ENCODE measurements around the gene ZNF491.

ZNF491 gene

DNA sequence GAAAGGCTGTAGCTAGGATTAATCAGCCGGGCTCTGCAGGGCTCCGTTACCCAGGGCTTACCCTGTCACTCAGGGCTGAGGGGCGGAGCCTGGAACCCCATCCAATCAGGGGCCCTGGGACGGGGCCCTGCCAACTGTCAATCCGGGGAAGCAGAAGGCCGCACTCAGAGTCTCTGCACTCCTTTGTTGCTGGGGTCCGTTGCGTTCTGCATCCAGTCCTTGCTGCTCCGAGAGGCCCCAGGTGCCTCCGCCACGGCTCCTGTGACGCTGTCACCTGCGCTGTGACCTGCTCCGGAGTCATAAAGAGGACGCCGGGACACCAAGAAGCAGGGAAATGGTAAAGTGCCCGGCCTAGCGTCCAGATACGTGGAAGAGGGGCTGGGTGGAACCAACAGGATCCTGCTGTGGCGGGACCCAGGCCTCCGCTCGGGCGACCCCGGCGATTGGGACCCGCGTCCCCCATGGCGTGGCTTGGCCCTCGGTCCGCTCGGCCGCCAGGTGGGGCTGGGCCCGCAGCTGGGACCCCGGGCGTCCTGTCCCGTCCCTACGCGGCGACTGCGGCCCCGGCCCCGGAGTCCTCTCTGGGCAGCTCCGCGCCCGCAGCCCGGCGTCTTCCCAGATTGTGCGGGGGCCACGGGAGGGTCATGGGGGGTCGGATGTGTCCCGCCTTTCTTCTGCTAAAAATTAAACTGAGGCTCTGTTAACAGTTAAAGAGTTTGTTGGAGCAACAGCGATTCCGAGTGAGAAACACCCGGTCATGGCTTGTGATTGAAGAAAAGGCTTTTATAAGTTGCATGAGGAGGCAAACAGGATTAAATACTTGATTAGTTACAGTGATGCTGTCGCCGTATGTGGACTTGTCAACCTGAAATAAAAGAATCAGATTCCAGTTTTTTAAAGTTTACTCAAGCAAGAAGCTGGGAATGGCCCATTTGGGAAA, at the start of gene ZNF491:
ZNF491 (plus strand) TSS at position 133 of the 940 bp plus-strand sequence. CDS start 7,431 bp downstream, outside the sequence.
- no peaks in the 10 kb centered on the region for H3K36me3 ChIP-seq (ENCODE audit: control insufficient read depth, insufficient read depth, low read length)
- H3K4me3 ChIP-seq (replicated peaks; ENCODE audit: low read depth, low read length) = peak within 1 kb of the TSS; percentile 67
- TF ChIP-seq, protein P1, sequence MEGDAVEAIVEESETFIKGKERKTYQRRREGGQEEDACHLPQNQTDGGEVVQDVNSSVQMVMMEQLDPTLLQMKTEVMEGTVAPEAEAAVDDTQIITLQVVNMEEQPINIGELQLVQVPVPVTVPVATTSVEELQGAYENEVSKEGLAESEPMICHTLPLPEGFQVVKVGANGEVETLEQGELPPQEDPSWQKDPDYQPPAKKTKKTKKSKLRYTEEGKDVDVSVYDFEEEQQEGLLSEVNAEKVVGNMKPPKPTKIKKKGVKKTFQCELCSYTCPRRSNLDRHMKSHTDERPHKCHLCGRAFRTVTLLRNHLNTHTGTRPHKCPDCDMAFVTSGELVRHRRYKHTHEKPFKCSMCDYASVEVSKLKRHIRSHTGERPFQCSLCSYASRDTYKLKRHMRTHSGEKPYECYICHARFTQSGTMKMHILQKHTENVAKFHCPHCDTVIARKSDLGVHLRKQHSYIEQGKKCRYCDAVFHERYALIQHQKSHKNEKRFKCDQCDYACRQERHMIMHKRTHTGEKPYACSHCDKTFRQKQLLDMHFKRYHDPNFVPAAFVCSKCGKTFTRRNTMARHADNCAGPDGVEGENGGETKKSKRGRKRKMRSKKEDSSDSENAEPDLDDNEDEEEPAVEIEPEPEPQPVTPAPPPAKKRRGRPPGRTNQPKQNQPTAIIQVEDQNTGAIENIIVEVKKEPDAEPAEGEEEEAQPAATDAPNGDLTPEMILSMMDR (IDR thresholded peaks at IDR 0.05; ENCODE audit: insufficient read depth, low read length, poor library complexity, severe bottlenecking) = peak; percentile 19
- no peaks in the 10 kb centered on the region for H3K27me3 ChIP-seq (replicated peaks; ENCODE audit: control insufficient read depth, insufficient read depth, low read length)
- DNase-seq (ENCODE audit: extremely low read depth, insufficient read length) = peak; percentile 87

DNA sequence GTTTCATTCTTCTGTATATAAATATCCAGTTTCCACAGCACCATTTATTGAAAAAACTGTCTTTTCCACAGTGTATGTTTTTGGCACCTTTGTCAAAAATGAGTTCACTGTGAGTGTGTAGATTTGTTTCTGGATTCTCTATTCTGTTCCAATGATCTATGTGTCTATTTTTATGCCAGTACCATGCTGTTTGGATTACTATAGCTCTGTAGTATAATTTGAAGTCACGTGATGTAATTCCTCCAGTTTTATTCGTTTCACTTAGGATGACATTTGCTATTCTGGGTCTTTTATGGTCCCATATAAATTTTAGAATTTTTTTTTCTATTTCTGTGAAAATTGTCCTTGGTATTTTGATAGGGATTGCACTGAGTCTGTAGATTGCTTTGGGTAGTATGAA, 48.6 kb upstream of the ZNF491 start:
- Histone ChIP-seq H3K36me3 (ENCODE audit: control insufficient read depth, insufficient read depth, low read length) (no peaks in the 10 kb centered on the region), H3K4me3 (replicated peaks; ENCODE audit: low read depth, low read length) (no peak overlapping the region), H3K27me3 (replicated peaks; ENCODE audit: control insufficient read depth, insufficient read depth, low read length) (no peaks in the 10 kb centered on the region)
- no peak for DNase-seq (ENCODE audit: extremely low read depth, insufficient read length)
- TF ChIP-seq, protein P1 (IDR thresholded peaks at IDR 0.05; ENCODE audit: insufficient read depth, low read length, poor library complexity, severe bottlenecking) = no peak

DNA sequence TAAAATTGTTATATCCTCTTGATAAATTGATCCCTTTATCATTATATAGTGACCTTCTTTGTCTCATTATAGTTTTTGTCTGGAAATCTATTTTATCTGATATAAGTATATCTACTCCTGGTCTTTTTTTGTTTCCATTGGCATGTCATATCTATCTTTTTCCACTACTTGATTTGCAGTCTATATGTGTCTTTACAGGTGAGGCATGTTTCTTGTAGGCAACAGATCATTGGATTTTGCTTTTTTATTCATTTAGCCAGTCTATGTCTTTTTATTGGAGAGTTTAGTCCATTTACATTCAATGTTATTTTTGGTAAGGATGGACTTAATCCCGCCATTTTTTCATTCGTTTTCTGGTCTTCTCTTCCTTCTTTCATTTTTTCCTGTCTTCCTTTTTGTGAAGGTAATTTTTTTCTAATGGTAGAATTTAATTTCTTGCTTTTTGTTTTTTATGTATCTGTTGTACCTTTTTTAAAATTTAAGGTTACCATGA, 46.0 kb upstream of the ZNF491 start:
- Histone ChIP-seq H3K27me3 (replicated peaks; ENCODE audit: control insufficient read depth, insufficient read depth, low read length) (no peaks in the 10 kb centered on the region), H3K4me3 (replicated peaks; ENCODE audit: low read depth, low read length) (no peak overlapping the region), H3K36me3 (ENCODE audit: control insufficient read depth, insufficient read depth, low read length) (no peaks in the 10 kb centered on the region)
- DNase-seq (ENCODE audit: extremely low read depth, insufficient read length) = no peak
- TF ChIP-seq, protein P1 (IDR thresholded peaks at IDR 0.05; ENCODE audit: insufficient read depth, low read length, poor library complexity, severe bottlenecking) = no peak

DNA sequence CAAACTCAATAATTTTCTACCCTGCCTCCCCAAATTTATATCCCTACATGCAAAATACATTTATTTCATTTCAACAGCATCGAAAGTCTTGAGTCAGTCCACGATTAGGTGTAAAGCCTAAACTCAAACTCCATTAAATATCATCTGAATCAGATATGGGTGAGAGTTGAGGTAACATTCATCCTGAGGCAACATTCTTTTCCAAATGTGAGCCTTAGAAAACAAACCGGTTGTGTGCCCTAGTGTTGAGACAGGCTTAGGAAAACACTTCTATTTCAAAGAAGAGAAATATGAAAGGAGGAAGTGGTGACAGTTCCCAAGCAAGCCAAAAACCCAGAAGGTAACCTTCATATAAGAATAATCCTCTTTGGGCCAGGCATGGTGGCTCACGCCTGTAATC, 43.7 kb upstream of the ZNF491 start:
- DNase-seq (ENCODE audit: extremely low read depth, insufficient read length) = no peak
- no peak overlapping the region for H3K4me3 ChIP-seq (replicated peaks; ENCODE audit: low read depth, low read length)

DNA sequence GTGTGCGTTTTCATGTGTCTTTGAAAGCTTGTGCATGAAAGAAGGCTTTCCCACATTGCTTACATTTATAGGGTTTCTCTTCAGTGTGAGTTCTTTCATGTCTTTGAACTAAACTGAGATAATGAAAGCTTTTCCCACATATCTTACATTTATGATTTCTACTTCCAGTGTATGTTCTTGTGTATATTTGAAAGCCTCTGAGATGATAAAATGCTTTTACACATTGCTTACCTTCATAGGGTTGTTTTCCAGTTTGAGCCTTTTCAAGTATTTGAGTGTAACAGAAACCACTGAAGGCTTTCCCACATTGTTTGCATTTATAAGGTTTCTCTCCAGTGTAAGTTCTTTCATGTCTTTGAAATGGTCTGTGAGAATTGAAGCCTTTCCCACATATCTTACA, 41.4 kb upstream of the ZNF491 start:
- DNase-seq (ENCODE audit: extremely low read depth, insufficient read length) = no peak
- no peaks in the 10 kb centered on the region for H3K27me3 ChIP-seq (replicated peaks; ENCODE audit: control insufficient read depth, insufficient read depth, low read length)
- TF ChIP-seq, protein P1 (IDR thresholded peaks at IDR 0.05; ENCODE audit: insufficient read depth, low read length, poor library complexity, severe bottlenecking) = no peak
- no peaks in the 10 kb centered on the region for H3K36me3 ChIP-seq (ENCODE audit: control insufficient read depth, insufficient read depth, low read length)
- H3K4me3 ChIP-seq (replicated peaks; ENCODE audit: low read depth, low read length) = no peak overlapping the region

More for the DNA sequence above, 43.7 kb upstream of the ZNF491 start:
- TF ChIP-seq, protein P1 (IDR thresholded peaks at IDR 0.05; ENCODE audit: insufficient read depth, low read length, poor library complexity, severe bottlenecking) = no peak
- H3K36me3 ChIP-seq (ENCODE audit: control insufficient read depth, insufficient read depth, low read length) = no peaks in the 10 kb centered on the region
- H3K27me3 ChIP-seq (replicated peaks; ENCODE audit: control insufficient read depth, insufficient read depth, low read length) = no peaks in the 10 kb centered on the region
